T-helper 2 cell treated with Interferon-gamma antibody and Interleukin-4, amounts not matched to agents 100 ng/mL and 5 ng/mL, for 36 hours (primary cell): ENCODE measurements around the gene ARL17B. TPM values are rescaled to one million over a fixed set of nuclear protein-coding genes. Genes with fewer than 3 reads are reported as not detected.
"Not testable (repeated sequence)": the region's sequence is repeated elsewhere in the genome, so short reads cannot be mapped to it uniquely, and the experiment has no call there.

Experiments
- intact Hi-C: fragments of 100-400 bp; cut with micrococcal nuclease; formaldehyde crosslinking; loops from one replicate; pipeline ENCODE4 v1.15.1; 2023
- total RNA-seq: library from RNA; stranded (reverse); gene quantifications from 2 replicates; pipeline ENCODE4 v1.2.3, GENCODE V29; 2022

Gene ARL17B
- 18.4 and 21.8 TPM in 2 replicates for total RNA-seq

- intact Hi-C loops, result not testable (repeated sequence)
These were observed at the start of gene ARL17B for GRCh38 chr17:46361755-46362154. Gene ARL17B (minus strand): TSS chr17:46361766. CDS start chr17:46358397, 3,369 bp downstream.

DNA sequence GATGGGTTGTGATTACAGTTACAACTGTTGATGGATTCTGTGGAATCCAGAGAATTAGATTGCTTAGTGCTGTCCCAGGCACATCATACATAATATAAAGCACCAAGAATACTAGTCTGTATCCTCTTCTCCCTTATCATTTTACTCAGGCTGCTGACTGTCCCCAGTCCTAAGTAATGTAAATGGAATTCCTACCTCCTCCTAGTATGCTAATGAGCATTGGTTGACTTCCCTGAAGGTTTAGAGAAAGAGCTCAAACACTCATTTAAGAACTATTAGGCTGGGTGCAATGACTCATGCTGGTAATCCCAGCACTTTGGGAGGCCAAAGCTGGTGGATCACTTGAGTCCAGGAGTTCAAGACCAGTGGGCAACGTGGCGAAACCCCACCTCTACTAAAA lies 48.3 kb upstream of the ARL17B start:
- intact Hi-C loops, result not testable (repeated sequence)

DNA sequence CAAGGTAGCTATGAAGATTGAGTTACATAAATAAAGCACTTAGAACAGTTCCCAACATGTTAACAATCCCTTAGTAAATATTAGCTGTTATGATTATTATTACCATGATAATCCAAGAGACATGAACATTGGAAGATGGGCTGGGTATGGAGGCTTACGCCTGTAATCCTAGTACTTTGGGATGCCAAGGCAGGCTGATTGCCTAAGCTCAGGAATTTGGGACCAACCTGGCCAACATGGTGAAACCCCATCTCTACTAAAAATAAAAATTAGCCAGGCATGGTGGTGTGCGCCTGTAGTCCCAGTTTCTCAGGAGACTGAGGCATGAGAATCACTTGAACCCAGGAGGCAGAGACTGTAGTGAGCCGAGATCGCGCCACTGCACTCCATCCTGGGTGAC lies 45.6 kb upstream of the ARL17B start:
- intact Hi-C loops, result not testable (repeated sequence)

GRCh38 chr17:46401033-46401787 lies 39.6 kb upstream of the ARL17B start:
- intact Hi-C loops, result not testable (repeated sequence)

DNA sequence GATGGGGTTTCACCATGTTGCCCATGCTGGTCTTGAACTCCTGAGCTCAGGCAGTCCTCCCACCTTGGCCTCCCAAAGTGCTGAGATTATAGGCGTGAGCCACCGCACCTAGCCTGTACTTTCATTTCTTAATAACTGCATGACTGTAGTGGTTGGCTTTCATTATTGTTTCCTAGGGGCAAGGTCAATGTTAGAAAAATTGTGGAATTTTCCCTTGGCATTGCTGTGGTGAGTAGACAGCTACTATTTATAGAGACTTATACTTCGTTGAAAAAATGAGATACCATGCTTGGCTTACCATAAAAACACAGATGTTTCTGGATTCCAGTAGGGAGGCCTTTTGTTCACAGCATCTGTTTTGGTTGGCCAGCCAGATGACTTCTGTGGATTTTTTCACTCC lies 39.0 kb upstream of the ARL17B start:
- intact Hi-C loops, result not testable (repeated sequence)

DNA sequence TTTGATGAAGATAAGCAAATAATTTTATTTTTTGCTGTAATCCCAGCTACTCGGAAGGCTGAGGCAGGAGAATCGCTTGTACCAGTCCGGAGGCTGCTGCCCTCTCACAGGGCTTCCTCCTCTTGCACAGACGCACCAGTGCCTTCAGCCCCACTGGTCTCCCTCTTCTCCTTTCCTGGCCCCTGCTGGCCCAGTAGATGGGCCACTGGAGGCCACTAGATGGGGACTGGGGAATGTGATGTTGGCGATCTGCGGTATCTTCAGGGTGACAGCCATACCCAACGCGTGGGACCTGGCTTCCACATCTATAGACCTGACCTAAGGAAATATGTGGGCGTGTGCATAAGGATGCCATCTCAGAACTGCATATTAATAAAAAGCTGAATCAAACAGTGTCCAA lies 38.4 kb upstream of the ARL17B start:
- intact Hi-C loops, result not testable (repeated sequence)

- intact Hi-C loops, result not testable (repeated sequence)
These were observed 34.7 kb upstream of the ARL17B start for GRCh38 chr17:46396292-46396691.

DNA sequence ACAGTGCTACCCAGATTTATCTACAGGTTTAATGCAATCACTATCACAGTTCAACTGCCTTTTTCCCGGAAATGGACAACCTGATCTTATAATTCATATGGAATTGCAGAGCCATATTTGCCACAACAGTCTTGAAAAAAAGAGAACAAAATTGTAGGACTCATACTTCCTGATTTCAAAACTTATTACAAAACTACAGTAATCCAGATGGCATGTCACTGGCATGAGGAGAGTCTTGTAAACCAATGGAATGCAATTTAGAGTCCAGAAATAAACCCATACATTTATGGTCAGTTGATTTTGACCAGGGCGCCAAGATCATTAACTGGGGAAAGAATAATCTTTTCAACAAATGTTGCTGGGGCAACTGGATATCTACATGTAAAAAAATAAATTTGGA lies 32.1 kb upstream of the ARL17B start:
- intact Hi-C loops, result not testable (repeated sequence)

GRCh38 chr17:46385491-46385890 lies 23.9 kb upstream of the ARL17B start:
- intact Hi-C loops, result not testable (repeated sequence)

GRCh38 chr17:46383118-46383517 lies 21.6 kb upstream of the ARL17B start:
- intact Hi-C loops, result not testable (repeated sequence)

GRCh38 chr17:46373418-46373817 lies 11.9 kb upstream of the ARL17B start:
- intact Hi-C loops, result not testable (repeated sequence)

DNA sequence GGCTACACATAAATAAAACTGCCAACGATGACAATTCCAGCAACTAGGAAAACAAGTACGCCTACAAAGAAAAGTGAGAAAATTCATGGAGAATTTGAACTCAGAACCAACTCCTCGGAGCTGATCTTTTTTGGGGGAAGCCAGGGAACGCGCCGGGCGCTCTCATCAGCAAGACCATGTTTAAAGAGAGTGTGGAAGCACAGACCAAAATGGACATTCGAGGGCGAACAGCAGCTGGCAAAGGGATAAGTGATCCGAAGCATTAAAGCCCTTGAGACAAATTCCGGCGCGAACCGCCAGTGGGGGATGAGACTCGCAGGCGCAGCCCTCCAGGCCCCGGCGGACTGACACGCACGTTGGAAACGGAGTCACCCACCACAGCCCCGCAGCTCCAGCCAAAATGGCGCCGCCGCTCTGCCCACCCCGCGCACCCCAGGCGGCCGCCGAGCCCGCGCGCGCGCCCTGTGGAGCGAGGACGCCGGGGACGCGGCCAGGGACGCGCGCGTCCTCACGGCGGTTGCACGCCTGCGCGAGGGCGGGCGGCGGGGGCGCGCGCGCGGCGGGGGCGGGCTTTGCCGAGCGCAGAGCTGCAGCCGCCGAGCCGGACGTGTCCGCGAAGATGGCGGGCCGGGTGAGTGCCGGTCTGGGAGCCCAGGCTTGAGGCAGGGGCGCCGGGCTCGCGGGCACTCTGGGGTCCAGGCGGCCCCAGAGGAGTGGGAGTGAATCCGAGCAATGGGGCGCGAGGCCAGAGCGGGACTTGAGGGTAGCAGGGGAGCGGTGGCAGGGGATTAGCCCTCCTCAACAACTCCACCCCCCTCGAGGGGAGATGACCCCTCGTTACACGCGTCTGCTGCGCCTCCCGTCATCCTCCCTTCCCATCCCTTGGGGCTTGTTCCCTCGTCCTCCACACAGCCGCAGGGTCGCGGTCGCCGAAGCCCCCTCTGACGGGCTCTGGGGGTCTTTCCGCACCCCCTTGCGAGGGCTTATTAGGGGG lies 11.0 kb upstream of the ARL17B start:
- intact Hi-C loops, result not testable (repeated sequence)

DNA sequence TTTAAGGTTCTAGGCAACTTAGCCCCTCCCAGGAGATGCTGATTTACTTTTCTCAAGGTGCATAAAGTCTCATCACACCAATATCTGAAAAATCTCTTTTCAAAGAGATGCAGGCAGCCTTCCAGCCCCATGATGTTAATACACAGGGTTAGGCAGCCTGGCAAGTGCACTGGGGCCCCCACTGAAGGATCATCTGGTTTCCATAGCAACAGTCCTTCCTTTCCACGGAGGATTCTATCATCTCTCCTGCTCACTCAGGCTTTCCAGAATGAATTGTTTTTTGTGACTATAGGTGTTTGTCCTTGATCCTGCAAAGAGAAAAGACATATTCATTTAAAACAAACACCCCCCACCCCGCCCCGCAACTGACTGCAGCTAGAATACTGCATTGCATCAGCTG lies 6.0 kb upstream of the ARL17B start:
- intact Hi-C loops, result not testable (repeated sequence)

- intact Hi-C loops, result not testable (repeated sequence)
These were observed 326 bp downstream of the ARL17B start for GRCh38 chr17:46361145-46361735.

DNA sequence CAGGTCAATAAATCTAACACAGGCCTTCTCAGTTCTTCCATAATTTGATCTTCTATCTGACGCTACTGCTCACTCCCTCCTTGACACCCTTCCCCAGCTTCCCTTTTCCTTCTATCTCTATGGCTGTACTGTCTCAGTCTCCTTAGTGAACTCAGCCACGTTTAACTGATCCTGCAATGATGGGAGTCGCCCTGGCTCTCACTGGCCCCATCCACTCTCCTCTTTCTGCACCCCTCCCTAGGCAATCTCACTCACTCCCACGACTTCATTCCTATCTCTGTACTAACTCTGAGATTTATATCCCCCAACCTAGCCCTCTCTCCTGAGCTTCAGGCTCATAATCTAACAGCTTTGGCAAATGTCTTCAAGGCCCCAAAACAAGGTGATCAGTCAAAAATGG lies 7.7 kb downstream of the ARL17B start:
- intact Hi-C loops, result not testable (repeated sequence)

- intact Hi-C loops, result not testable (repeated sequence)
These were observed 12.5 kb downstream of the ARL17B start for GRCh38 chr17:46349060-46349459.

DNA sequence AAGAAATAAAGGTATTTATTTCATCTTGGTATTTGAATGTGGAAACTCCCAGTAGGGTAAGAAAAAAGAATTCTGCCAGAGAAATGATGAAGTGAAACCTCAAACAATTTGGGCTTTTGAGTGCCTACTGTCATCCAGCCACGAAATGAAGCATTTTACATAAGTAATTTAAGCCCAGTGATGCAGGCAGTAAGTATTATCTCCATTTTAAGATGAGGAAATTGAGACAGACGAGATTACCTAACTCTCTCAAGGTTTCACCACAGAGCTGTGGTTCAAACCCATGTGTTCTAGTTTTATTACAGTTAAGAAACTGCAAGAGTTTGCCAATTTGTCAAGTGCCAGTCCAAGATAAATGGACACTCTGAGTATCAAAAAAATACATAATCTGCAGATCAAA lies 13.2 kb downstream of the ARL17B start:
- intact Hi-C loops, result not testable (repeated sequence)

GRCh38 chr17:46342131-46342530 lies 19.4 kb downstream of the ARL17B start:
- intact Hi-C loops, result not testable (repeated sequence)

DNA sequence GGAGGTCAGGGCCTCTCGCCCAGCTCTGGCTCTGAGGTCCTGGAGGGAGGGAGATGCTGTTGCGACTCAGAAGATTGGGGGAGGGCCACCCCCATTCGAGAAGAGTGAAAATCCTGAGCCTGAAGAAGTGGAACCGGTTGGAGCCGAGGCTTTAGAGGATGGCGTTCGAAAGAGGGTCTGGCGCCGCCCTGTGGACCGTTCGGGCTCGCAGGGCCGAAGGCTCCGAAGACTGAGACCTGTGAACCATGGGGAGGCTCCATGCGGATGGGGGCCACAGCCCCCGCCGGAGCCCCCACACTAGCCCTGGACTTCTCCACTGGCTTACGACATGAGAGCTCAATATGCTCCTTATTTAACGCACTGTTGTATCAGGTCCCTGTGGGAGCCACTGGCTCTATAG lies 20.3 kb downstream of the ARL17B start:
- intact Hi-C loops, result not testable (repeated sequence)

- intact Hi-C loops, result not testable (repeated sequence)
These were observed 66.7 kb downstream of the ARL17B start, which contains the start of gene LRRC37A for GRCh38 chr17:46294831-46295230. Gene LRRC37A (plus strand): TSS chr17:46295131. CDS start chr17:46295134, 3 bp downstream.

DNA sequence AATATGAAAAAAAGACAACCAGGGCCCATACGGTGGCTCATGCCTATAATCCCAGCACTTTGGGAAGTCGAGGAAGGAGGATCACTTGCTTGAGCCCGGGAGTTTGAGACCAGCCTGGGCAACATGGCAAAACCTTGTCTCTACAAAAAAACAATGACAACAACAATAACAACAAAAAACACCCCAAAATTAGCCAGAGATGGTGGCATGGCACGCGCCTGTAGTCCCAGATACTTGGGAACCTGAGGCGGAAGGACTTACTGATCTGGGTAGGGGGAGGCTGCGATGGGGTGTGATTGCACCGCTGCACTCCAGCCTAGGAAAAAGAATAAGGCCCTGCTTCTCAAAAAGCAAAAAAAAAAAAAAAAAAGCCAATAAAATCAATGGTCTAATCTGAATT lies 69.9 kb downstream of the ARL17B start:
- intact Hi-C loops, result not testable (repeated sequence)
